ENCODE data around the gene KRT78.

KRT78 gene

GRCh38 chr12:52813203-52813819 is 35.5 kb downstream of the KRT78 start:
- H3K4me3 ChIP-seq (ENCODE audit: low read length) = no peak overlapping the region
- no peak for TF ChIP-seq CTCF (conservative IDR thresholded peaks at IDR 0.05; ENCODE audit: low read length)
- DNase-seq (ENCODE audit: low read depth) = no peak

GRCh38 chr12:52812749-52813148 is 36.0 kb downstream of the KRT78 start:
- no peak for DNase-seq (ENCODE audit: low read depth)
- no peak for TF ChIP-seq CTCF (conservative IDR thresholded peaks at IDR 0.05; ENCODE audit: low read length)
- H3K4me3 ChIP-seq (ENCODE audit: low read length) = no peak overlapping the region

GRCh38 chr12:52812073-52812400 is 36.8 kb downstream of the KRT78 start:
- H3K4me3 ChIP-seq (ENCODE audit: low read length) = no peak overlapping the region
- DNase-seq (ENCODE audit: low read depth) = no peak
- TF ChIP-seq CTCF (conservative IDR thresholded peaks at IDR 0.05; ENCODE audit: low read length) = no peak

- no peak for TF ChIP-seq CTCF (conservative IDR thresholded peaks at IDR 0.05; ENCODE audit: low read length)
- DNase-seq (ENCODE audit: low read depth) = no peak
- no peak overlapping the region for H3K4me3 ChIP-seq (ENCODE audit: low read length)
Measured at GRCh38 chr12:52811191-52812072, 37.4 kb downstream of the KRT78 start.

GRCh38 chr12:52810554-52810953 is 38.2 kb downstream of the KRT78 start:
- TF ChIP-seq CTCF (conservative IDR thresholded peaks at IDR 0.05; ENCODE audit: low read length) = no peak
- H3K4me3 ChIP-seq (ENCODE audit: low read length) = no peak overlapping the region
- no peak for DNase-seq (ENCODE audit: low read depth)

- no peak for DNase-seq (ENCODE audit: low read depth)
- H3K4me3 ChIP-seq (ENCODE audit: low read length) = no peak overlapping the region
- TF ChIP-seq CTCF (conservative IDR thresholded peaks at IDR 0.05; ENCODE audit: low read length) = no peak
Measured at GRCh38 chr12:52809166-52809565, 39.6 kb downstream of the KRT78 start.

All from AG10803 (cell line).